GM12801 (cell line): Measurements from ENCODE around the gene IL4R.

Experiments used
- CTCF ChIP-seq: IDR thresholded peaks from one replicate; pipeline ENCODE4 v1.5.1; 2011; ENCODE audit warnings: control low read depth; ENCODE audit not compliant: insufficient read length; ENCODE audit errors: extremely low read depth

The IL4R gene

GRCh38 chr16:27408602-27409031 is 94.8 kb downstream of the IL4R start:
- no peak for TF ChIP-seq CTCF

- TF ChIP-seq CTCF = no peak
These were observed 97.0 kb downstream of the IL4R start for GRCh38 chr16:27410761-27411160.

- no peak for TF ChIP-seq CTCF
These were observed 100.2 kb downstream of the IL4R start for GRCh38 chr16:27413956-27414355.
